K562 (cell line): ENCODE data around the gene PAIP2. TPM values are rescaled to one million over a fixed set of nuclear protein-coding genes. Genes with fewer than 3 reads are reported as not detected.

ENCODE experiments used
- ATAC-seq: fragments of 200-7000 bp; cut with Tn5 transposase; 3 replicates; pipeline ENCODE4 v1.9.1; 2020; ENCODE audit warnings: moderate library complexity
- BruUV-seq: library from RNA; stranded (reverse); fragments of 400-500 nt; replicated peaks from 2 replicates; lab custom pipeline; 2021; lab: Mats Ljungman, UMichigan
- CTCF ChIA-PET: fragments of 300-600 bp; formaldehyde crosslinking; extraction: SDS; loops from one replicate; lab custom pipeline; 2021; ENCODE audit warnings: low intra/inter-chr PET ratio; lab: Yijun Ruan, JAX
- POLR2A ChIA-PET: fragments of 300-600, 350-650 bp; sonication (Branson Sonifier 250); formaldehyde crosslinking; extraction: SDS; loops from one replicate; lab custom pipeline; 2021; ENCODE audit warnings: antibody characterized with exemption, inconsistent platforms; lab: Yijun Ruan, JAX
- DNase-seq, 4 experiments: peaks; one replicate each; pipeline versions ENCODE4 v3.0.0 to v3.0.0-alpha.2; 2011 to 2018; ENCODE audit warnings: low spot score in 3 of 4, mixed read lengths in 3 of 4; ENCODE audit errors: extremely low read depth in 1 of 4
- FAIRE-seq: peaks from 2 replicates; lab custom pipeline; 2011; peaks lifted over from hg19 to GRCh38; lab: Jason Lieb, UNC
- H2AFZ ChIP-seq: 2 replicates; pipeline ENCODE4 v1.6.0; 2011; ENCODE audit warnings: low read depth, low read length, control low read depth, inconsistent platforms
- H3K27ac ChIP-seq: fragments of 200-600 bp; 3 replicates; pipeline ENCODE4 v1.8.0; 2011; ENCODE audit warnings: low read depth, mild to moderate bottlenecking, control low read depth, inconsistent platforms, low read length, moderate library complexity, mixed read lengths; ENCODE audit errors: extremely low read depth
- H3K27me3 ChIP-seq, 2 experiments: fragments of 300-600 bp in 1 of 2; 2 replicates in 1 of 2; 3 replicates in 1 of 2; pipeline versions ENCODE4 v1.6.0 to v1.8.0; 2011; ENCODE audit warnings: inconsistent platforms in 2 of 2, low read length in 2 of 2, mild to moderate bottlenecking in 1 of 2, mixed read lengths in 1 of 2, moderate library complexity in 1 of 2; ENCODE audit not compliant: control insufficient read depth in 2 of 2, insufficient read depth in 2 of 2
- H3K36me3 ChIP-seq: fragments of 300-600 bp; 3 replicates; pipeline ENCODE4 v1.8.0; 2011; ENCODE audit warnings: mild to moderate bottlenecking, low read length, inconsistent platforms; ENCODE audit not compliant: control insufficient read depth, insufficient read depth
- H3K4me1 ChIP-seq, 2 experiments: fragments of 200-600 bp in 1 of 2; replicated peaks in 1 of 2; 2 replicates in 1 of 2; 3 replicates in 1 of 2; pipeline versions ENCODE4 v1.5.1 to v1.8.0; 2011; ENCODE audit warnings: inconsistent platforms in 2 of 2, low read length in 2 of 2, mild to moderate bottlenecking in 1 of 2, mixed read lengths in 1 of 2, moderate library complexity in 1 of 2; ENCODE audit not compliant: control insufficient read depth in 2 of 2, insufficient read depth in 2 of 2
- H3K4me2 ChIP-seq: 2 replicates; pipeline ENCODE4 v1.6.1; 2011; ENCODE audit warnings: low read length, control low read depth, inconsistent platforms, mixed read lengths; ENCODE audit not compliant: insufficient read depth
- H3K4me3 ChIP-seq: fragments of 200-600 bp; sonication (generic), shearing (Covaris generic); 2 replicates; pipeline ENCODE4 v1.5.1; 2016; ENCODE audit warnings: control low read depth, inconsistent platforms
- H3K79me2 ChIP-seq: fragments of 200-600 bp; 3 replicates; pipeline ENCODE4 v1.8.0; 2011; ENCODE audit warnings: low read length, inconsistent platforms; ENCODE audit not compliant: control insufficient read depth, insufficient read depth
- H3K9ac ChIP-seq, 2 experiments: 2 replicates each; pipeline versions ENCODE4 v1.6.0 to v1.6.1; 2011; ENCODE audit warnings: low read depth in 2 of 2, low read length in 2 of 2, control low read depth in 1 of 2, inconsistent platforms in 1 of 2, mild to moderate bottlenecking in 1 of 2, mixed read lengths in 1 of 2; ENCODE audit not compliant: insufficient read depth in 1 of 2
- H3K9me1 ChIP-seq: one replicate; pipeline ENCODE4 v1.6.0; 2011; ENCODE audit warnings: inconsistent platforms, mild to moderate bottlenecking, low read length, moderate library complexity; ENCODE audit not compliant: control insufficient read depth, insufficient read depth
- H3K9me3 ChIP-seq: replicated peaks from 2 replicates; pipeline ENCODE4 v1.5.1; 2011; ENCODE audit warnings: low read depth, low read length, inconsistent platforms; ENCODE audit not compliant: control insufficient read depth, insufficient read depth
- H4K20me1 ChIP-seq: replicated peaks from 2 replicates; pipeline ENCODE4 v1.6.1; 2011; ENCODE audit warnings: low read length, inconsistent platforms, mixed read lengths; ENCODE audit not compliant: control insufficient read depth, insufficient read depth
- ARID3A ChIP-seq: IDR thresholded peaks from 2 replicates; pipeline ENCODE4 v1.6.1; 2012; ENCODE audit warnings: low read depth, low read length, improper control_type of control experiment, borderline replicate concordance
- ERF ChIP-seq: fragments of 450-650 bp; formaldehyde crosslinking; IDR thresholded peaks from 2 replicates; pipeline ENCODE4 v1.4.0; 2020; ENCODE audit warnings: mild to moderate bottlenecking, mixed read lengths
- HMG20A ChIP-seq: fragments of 450-650 bp; formaldehyde crosslinking; conservative IDR thresholded peaks from 2 replicates; pipeline ENCODE4 v1.4.0; 2020; ENCODE audit warnings: mild to moderate bottlenecking, mixed read lengths
- KLF1 ChIP-seq: fragments of 450-650 bp; IDR thresholded peaks from 2 replicates; pipeline ENCODE4 v1.6.1; 2016; ENCODE audit warnings: missing genetic modification characterization, missing compliant biosample characterization
- TBP ChIP-seq: optimal IDR thresholded peaks from 2 replicates; pipeline ENCODE3; 2011; ENCODE audit warnings: low read depth, low read length, improper control_type of control experiment
- ZNF311 ChIP-seq: fragments of 250-450 bp; sonication (Bioruptor Pico); IDR thresholded peaks from 2 replicates; pipeline ENCODE4 v1.4.0; 2020; ENCODE audit warnings: mild to moderate bottlenecking, moderate library complexity
- ZZZ3 ChIP-seq: fragments of 450-650 bp; IDR thresholded peaks from 2 replicates; pipeline ENCODE4 v1.6.1; 2016; ENCODE audit warnings: antibody characterized with exemption, mild to moderate bottlenecking, moderate library complexity
- WGBS: fragments of 100-300 bp; shearing (Covaris generic); methylation state at CpG from one replicate; pipeline ENCODE4 v1.1.6; 2016; ENCODE audit warnings: low coverage, mixed read lengths; ENCODE audit not compliant: insufficient coverage; ENCODE audit errors: missing lambda C conversion rate; 5-methylcytosine and 5-hydroxymethylcytosine counted together
- in situ Hi-C: fragments of 300-500 bp; cut with MboI; formaldehyde crosslinking; loops from 4 replicates; pipeline ENCODE4 v1.15.0; 2018; ENCODE audit warnings: inconsistent platforms, mixed read lengths
- intact Hi-C: fragments of 100-400 bp; cut with micrococcal nuclease; formaldehyde crosslinking; loops from 2 replicates; pipeline ENCODE4 v1.14.2; 2022
- polyA plus RNA-seq, 8 experiments: library from polyadenylated mRNA; depleted of rRNA in 4 of 8; stranded (reverse) in 5 of 8; unstranded in 3 of 8; fragments of >200 nt; fragmentation: Nextera tagmentation in 2 of 8; fragmentation: Illumina TruSeq in 1 of 8; extraction: Ambion mirVana in 2 of 8; extraction: Trizol in 1 of 8; gene quantifications; 2 replicates each; pipeline versions ENCODE4 v1.2.1 to v1.2.3, GENCODE V29; 2011 to 2014; ENCODE audit warnings: inconsistent platforms in 1 of 8, missing spikeins in 1 of 8
- total RNA-seq, 7 experiments: library from RNA; depleted of rRNA in 6 of 7; stranded (reverse); fragments of >200 nt in 6 of 7; fragmentation: Illumina TruSeq in 2 of 7; extraction: Trizol in 2 of 7; gene quantifications; 2 replicates each; pipeline versions ENCODE4 v1.2.1 to v1.2.3, GENCODE V29; 2011 to 2021; ENCODE audit warnings: low replicate concordance in 1 of 7

Gene PAIP2
- total and polyA plus RNA-seq, 9 of the 15 experiments (the other 6 are each of a cell fraction or from before 2014, with no cell fraction given) = 78.3 to 187 (median 128) TPM

- Histone ChIP-seq H3K27ac (no peak overlapping the region), H3K27me3 (no peaks in the 10 kb centered on the region), H2AFZ (no peak overlapping the region), H3K36me3 (0 out of 3 replicates have a peak, but pooled peaks cover 2% of the 10 kb centered on the region), H3K9me1 (no peaks in the 10 kb centered on the region), H3K4me3 (no peak overlapping the region), H3K4me2 (no peak overlapping the region), H3K79me2 (no peaks in the 10 kb centered on the region), H3K9me3 (no peaks in the 10 kb centered on the region), H4K20me1 (no peaks in the 10 kb centered on the region), H3K9ac (peak overlapping the region in 1 of 2 experiments; percentile 39; a peak in 1 of 4 replicates), H3K4me1 (peaks cover 15 to 17% of the 10 kb centered on the region in 2 experiments)
- 48% methylated on average over 6 of the region's 6 CpGs for WGBS
- DNase-seq (no peak), ATAC-seq (no peak), FAIRE-seq (no peak)
- CTCF ChIA-PET = interaction anchor here (0.6 kb wide), 1 partner anchor 1160 kb away, joined by 3 read pairs; no protein-coding TSS in a partner anchor
- POLR2A ChIA-PET = no interaction called here
- intact Hi-C loops = loop anchor here (5.0 kb wide), 1 partner anchor 57 kb away; the partner anchor contains the start of gene PAIP2
- BruUV-seq = no TSS peak
- TF ChIP-seq ZNF311 (CRISPR knock-in tag) = no peak
- TF ChIP-seq KLF1 = no peak
- in situ Hi-C loops = no loop called here
Measured at GRCh38 chr5:139399501-139400121, 58.0 kb downstream of the PAIP2 start.

GRCh38 chr5:139401546-139401945, 59.9 kb downstream of the PAIP2 start:
- ATAC-seq (no peak), DNase-seq (peak in 1 of 4 experiments; percentile 33), FAIRE-seq (no peak)
- no TSS peak for BruUV-seq
- CTCF ChIA-PET = no interaction called here
- Histone ChIP-seq H3K79me2 (no peaks in the 10 kb centered on the region), H3K9me1 (no peaks in the 10 kb centered on the region), H3K9me3 (no peaks in the 10 kb centered on the region), H3K27ac (no peak overlapping the region), H3K4me3 (no peak overlapping the region), H3K4me1 (peaks cover 15 to 16% of the 10 kb centered on the region in 2 experiments), H3K9ac (no peak overlapping the region; a peak in 1 of 4 replicates), H2AFZ (no peak overlapping the region), H3K4me2 (no peak overlapping the region), H4K20me1 (no peaks in the 10 kb centered on the region), H3K36me3 (0 out of 3 replicates have a peak, but pooled peaks cover 2% of the 10 kb centered on the region), H3K27me3 (no peaks in the 10 kb centered on the region)
- intact Hi-C loops (loop anchor here (5.0 kb wide), 1 partner anchor 59 kb away; the partner anchor contains the start of gene PAIP2), in situ Hi-C loops (no loop called here)
- WGBS = 47% methylated on average over 10 of the region's 10 CpGs
- POLR2A ChIA-PET = interaction anchor here (0.6 to 1.6 kb wide), 4 partner anchors 15 to 158 kb away, joined by 3 to 4 read pairs (median 3); no protein-coding TSS in a partner anchor
- TF ChIP-seq ARID3A (no peak), HMG20A (CRISPR knock-in tag) (no peak), ERF (CRISPR knock-in tag) (no peak), ZZZ3 (no peak), TBP (no peak)
